ENCODE data around the gene SMURF1.

GRCh38 chr7:99190359-99191009 lies 46.6 kb upstream of the SMURF1 start:
- TF ChIP-seq POLR2A (IDR thresholded peaks at IDR 0.05; ENCODE audit: low read depth, low read length) (no peak), POLR2AphosphoS5 (IDR thresholded peaks at IDR 0.05; ENCODE audit: low read depth, low read length) (no peak)
